HG02623 (cell line): ENCODE measurements around the gene MUC3A.
A peak's percentile ranks its signal among the peaks of the same experiment; 100 is the strongest.

ENCODE experiments used
- ATAC-seq: cut with Tn5 transposase; IDR thresholded peaks from one replicate; pipeline ENCODE4 v1.9.1; 2021; ENCODE audit warnings: moderate library complexity; ENCODE audit not compliant: unreplicated experiment

Gene MUC3A

DNA sequence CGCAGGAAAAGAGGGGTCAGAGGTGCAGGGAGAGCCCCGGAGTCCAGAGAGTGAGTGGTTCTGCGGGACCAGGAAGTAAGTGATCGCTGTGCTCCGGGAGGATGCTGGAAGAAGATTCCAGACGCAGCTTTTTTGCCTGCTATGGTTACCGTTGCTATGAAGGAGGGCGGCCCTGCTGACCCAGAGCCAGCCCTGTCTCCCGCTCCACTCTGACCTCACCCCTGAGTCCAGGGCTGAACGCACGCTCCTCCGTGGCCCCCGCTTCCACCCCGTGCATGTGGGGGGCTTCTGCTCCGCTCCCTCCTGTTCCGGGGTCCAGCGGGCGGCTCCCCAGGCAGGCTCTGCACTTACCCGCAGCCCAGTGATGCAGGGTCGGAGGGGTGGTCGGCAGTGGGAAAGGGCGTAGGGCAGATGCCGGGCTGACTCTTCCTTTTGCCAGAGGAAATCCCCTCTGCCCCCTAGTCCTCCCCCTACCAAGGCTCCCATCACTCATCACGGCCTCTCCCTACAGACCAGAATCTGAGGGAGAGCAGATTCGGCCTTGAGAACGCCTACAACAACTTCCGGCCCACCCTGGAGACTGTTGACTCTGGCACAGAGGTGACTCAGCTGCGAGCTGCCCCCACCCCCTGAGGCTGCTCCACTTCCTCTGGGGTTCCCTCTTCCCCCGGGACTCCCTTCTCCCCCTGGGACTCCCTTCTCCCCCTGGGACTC is 67.9 kb downstream of the MUC3A start:
- ATAC-seq, result peak; percentile 73
